WERI-Rb-1 (cell line): Measurements from ENCODE around the gene SLC41A3.

ENCODE experiments used
- DNase-seq: peaks from one replicate; pipeline ENCODE4 v3.0.0-alpha.2; 2020
- H3K27ac ChIP-seq: fragments of 250-450 bp; sonication (Bioruptor Pico); 2 replicates; pipeline ENCODE4 v1.5.1; 2020; ENCODE audit warnings: mild to moderate bottlenecking, moderate library complexity
- H3K27me3 ChIP-seq: fragments of 250-450 bp; sonication (Bioruptor Pico); 2 replicates; pipeline ENCODE4 v1.5.1; 2021; ENCODE audit warnings: mild to moderate bottlenecking, low read depth, moderate library complexity; ENCODE audit not compliant: insufficient read depth, severe bottlenecking
- H3K36me3 ChIP-seq: fragments of 250-450 bp; sonication (Bioruptor Pico); 2 replicates; pipeline ENCODE4 v1.5.1; 2020; ENCODE audit warnings: mild to moderate bottlenecking, moderate library complexity
- H3K4me3 ChIP-seq: 2 replicates; pipeline ENCODE4 v1.5.1; 2011; ENCODE audit warnings: low read depth, mild to moderate bottlenecking, control low read depth, low read length
- H3K9me3 ChIP-seq: fragments of 250-450 bp; sonication (Bioruptor Pico); 2 replicates; pipeline ENCODE4 v1.5.1; 2021; ENCODE audit warnings: mild to moderate bottlenecking, moderate library complexity; ENCODE audit not compliant: severe bottlenecking
- CTCF ChIP-seq: IDR thresholded peaks from 2 replicates; pipeline ENCODE4 v1.5.1; 2011; ENCODE audit warnings: low read depth, mild to moderate bottlenecking, control low read depth, inconsistent platforms, low read length

Gene SLC41A3

GRCh38 chr3:126009181-126009580 lies 74.7 kb downstream of the SLC41A3 start:
- H3K4me3 ChIP-seq: no peak overlapping the region
- H3K27me3 ChIP-seq: no peaks in the 10 kb centered on the region
- H3K27ac ChIP-seq: no peak overlapping the region
- peaks cover 13% of the 10 kb centered on the region for H3K36me3 ChIP-seq
- no peak for DNase-seq
- no peak for TF ChIP-seq CTCF
- H3K9me3 ChIP-seq: no peaks in the 10 kb centered on the region

- Histone ChIP-seq H3K27me3 (no peaks in the 10 kb centered on the region), H3K27ac (no peak overlapping the region), H3K9me3 (no peaks in the 10 kb centered on the region), H3K4me3 (no peak overlapping the region), H3K36me3 (peaks cover 13% of the 10 kb centered on the region)
- no peak for TF ChIP-seq CTCF
- DNase-seq: no peak
Measured at GRCh38 chr3:126008219-126008618, 75.7 kb downstream of the SLC41A3 start.

GRCh38 chr3:126005951-126006350 lies 78.0 kb downstream of the SLC41A3 start:
- no peak for DNase-seq
- no peak for TF ChIP-seq CTCF
- Histone ChIP-seq H3K9me3 (no peaks in the 10 kb centered on the region), H3K4me3 (no peak overlapping the region), H3K27ac (no peak overlapping the region), H3K27me3 (no peaks in the 10 kb centered on the region), H3K36me3 (peaks cover 13% of the 10 kb centered on the region)

GRCh38 chr3:126004692-126005091 lies 79.2 kb downstream of the SLC41A3 start:
- DNase-seq: no peak
- Histone ChIP-seq H3K9me3 (no peaks in the 10 kb centered on the region), H3K36me3 (peaks cover 13% of the 10 kb centered on the region), H3K27me3 (no peaks in the 10 kb centered on the region), H3K27ac (no peak overlapping the region), H3K4me3 (no peak overlapping the region)
- no peak for TF ChIP-seq CTCF

- Histone ChIP-seq H3K9me3 (no peaks in the 10 kb centered on the region), H3K4me3 (no peak overlapping the region), H3K27ac (no peak overlapping the region), H3K27me3 (no peaks in the 10 kb centered on the region), H3K36me3 (peaks cover 13% of the 10 kb centered on the region)
- DNase-seq: no peak
- TF ChIP-seq CTCF: no peak
Measured at GRCh38 chr3:126004217-126004616, 79.7 kb downstream of the SLC41A3 start.

- no peak for TF ChIP-seq CTCF
- H3K4me3 ChIP-seq: no peak overlapping the region
- H3K27me3 ChIP-seq: no peaks in the 10 kb centered on the region
- H3K27ac ChIP-seq: no peak overlapping the region
- H3K9me3 ChIP-seq: no peaks in the 10 kb centered on the region
- H3K36me3 ChIP-seq: peaks cover 13% of the 10 kb centered on the region
- DNase-seq: no peak
Measured at GRCh38 chr3:126003447-126004190, 80.3 kb downstream of the SLC41A3 start.
